RWPE1 (cell line): ENCODE measurements around the gene ICAM2.

ENCODE experiments used
- CTCF ChIA-PET: fragments of 350-600 bp; sonication (Branson Sonifier 250); formaldehyde crosslinking; extraction: SDS; loops from one replicate; lab custom pipeline; 2021; lab: Yijun Ruan, JAX
- POLR2A ChIA-PET: fragments of 400-600 bp; formaldehyde crosslinking; extraction: SDS; loops from one replicate; lab custom pipeline; 2020; ENCODE audit warnings: antibody characterized with exemption; ENCODE audit not compliant: low non-redundant PET; lab: Yijun Ruan, JAX
- DNase-seq: peaks from one replicate; pipeline ENCODE4 v3.0.0; 2012; ENCODE audit warnings: low spot score
- H3K27ac ChIP-seq: fragments of 450-650 bp; 2 replicates; pipeline ENCODE4 v1.5.1; 2017
- CTCF ChIP-seq: fragments of 450-650 bp; conservative IDR thresholded peaks from 2 replicates; pipeline ENCODE4 v1.5.1; 2017; ENCODE audit warnings: low read depth, mild to moderate bottlenecking

Gene ICAM2

DNA sequence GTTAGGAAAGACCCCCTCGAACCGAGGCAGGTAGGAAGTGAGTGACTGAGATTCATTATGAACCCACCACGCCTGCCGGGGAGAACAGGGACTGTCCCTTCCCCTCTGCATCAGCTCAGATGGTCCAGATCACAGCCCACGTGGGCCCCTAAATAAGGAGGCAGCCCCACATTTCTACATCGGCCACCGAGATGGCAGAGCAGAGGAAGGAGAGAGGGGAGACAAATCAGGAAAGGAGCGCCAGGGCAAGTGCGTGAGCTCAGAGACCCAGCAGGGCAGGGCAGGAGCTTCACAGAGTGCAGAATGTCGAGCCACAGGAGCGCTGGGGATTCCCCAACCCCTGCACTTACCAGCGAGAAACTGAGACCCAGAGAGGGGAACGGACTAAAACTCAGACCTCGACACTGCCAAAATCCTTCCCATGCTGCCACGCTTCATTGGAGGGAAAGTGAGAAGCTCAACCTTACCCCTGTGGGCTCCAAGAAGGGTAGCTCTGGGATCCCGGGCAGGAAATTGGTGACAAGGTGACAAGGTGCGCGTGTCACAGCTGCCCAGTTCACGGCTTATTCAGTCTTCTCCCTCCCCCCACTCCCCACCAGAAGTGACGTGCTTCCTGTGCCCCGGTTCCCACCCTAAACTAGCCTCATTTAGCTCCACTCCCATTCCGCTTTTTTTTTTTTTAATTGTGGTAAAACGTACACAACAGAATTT is at the start of gene ICAM2:
Gene ICAM2 (minus strand): TSS at position 578 of the 711 bp plus-strand sequence. CDS start 13,942 bp downstream, outside the sequence.
- ChIA-PET POLR2A (interaction anchor here (0.8 kb wide), 1 partner anchor 125 kb away, joined by 3 read pairs; no protein-coding TSS in a partner anchor), CTCF (interaction anchor here (0.6 to 1.4 kb wide), 4 partner anchors 8 to 263 kb away, joined by 3 to 4 read pairs (median 4); no protein-coding TSS in a partner anchor)
- TF ChIP-seq CTCF: no peak
- H3K27ac ChIP-seq: no peak within 1 kb of the TSS
- DNase-seq: no peak

- H3K27ac ChIP-seq: no peak overlapping the region
- no peak for TF ChIP-seq CTCF
- CTCF ChIA-PET: no interaction called here
- POLR2A ChIA-PET: no interaction called here
- DNase-seq: no peak
These were observed 49.8 kb upstream of the ICAM2 start for GRCh38 chr17:64070213-64070612.

DNA sequence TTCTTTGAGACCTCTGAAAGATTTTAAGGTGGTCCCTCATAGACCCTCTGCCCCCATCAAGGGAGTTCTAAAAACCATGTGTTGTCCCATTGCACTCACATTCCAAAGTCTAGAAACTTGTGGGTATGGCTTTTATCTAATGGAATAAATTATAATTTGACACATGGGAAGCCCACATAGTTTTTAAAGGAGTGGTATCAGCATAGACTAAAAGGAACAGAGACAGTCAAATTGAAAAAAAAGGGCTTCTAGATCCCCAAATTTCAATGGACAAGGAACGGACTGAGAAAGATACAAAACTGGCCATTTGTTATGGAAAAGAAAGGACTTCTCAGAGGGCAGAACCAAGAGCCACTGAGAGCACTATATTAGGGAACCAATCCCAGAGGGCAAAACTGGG is 48.7 kb upstream of the ICAM2 start:
- TF ChIP-seq CTCF: no peak
- H3K27ac ChIP-seq: no peak overlapping the region
- CTCF ChIA-PET: no interaction called here
- POLR2A ChIA-PET: no interaction called here
- DNase-seq: no peak

DNA sequence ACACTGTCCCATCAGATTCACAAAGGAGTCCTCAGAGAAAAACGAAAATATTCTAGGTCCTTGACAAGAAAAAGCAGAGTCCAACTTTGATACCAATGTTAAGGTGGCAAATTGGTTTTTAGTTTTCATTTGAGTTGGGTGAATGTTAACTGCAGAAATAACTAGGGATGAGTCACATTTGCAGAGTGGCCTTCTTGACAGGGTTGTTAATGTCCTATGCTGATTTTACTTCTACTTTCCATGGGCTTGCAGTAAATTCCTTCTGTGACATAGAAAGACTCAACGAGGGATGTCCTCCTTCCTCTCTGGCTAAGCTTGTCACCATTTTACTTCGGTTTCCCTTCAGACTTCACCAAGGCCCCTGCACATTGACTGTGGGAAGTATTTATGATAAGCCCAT is 47.2 kb upstream of the ICAM2 start:
- CTCF ChIA-PET: no interaction called here
- DNase-seq: no peak
- POLR2A ChIA-PET: no interaction called here
- no peak for TF ChIP-seq CTCF
- no peak overlapping the region for H3K27ac ChIP-seq

DNA sequence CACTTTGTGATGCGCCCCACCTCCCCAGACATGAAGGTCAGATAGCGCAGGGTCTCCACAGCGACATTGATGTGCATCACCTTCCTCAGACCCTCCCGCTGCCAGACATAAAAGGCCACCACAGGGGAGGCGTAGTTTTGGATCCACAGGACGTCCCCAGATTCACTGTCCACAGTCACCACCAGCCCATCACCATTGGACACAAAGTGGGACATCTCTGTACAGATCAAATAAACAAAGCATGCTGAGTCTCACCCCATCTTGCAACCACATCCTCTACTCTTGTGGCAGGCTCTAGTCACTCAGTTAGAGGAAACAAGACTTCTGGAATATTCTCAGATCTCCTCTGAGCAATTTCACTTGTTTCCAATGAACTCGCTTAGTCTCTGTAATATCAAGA is 46.3 kb upstream of the ICAM2 start:
- ChIA-PET POLR2A (no interaction called here), CTCF (no interaction called here)
- TF ChIP-seq CTCF: no peak
- DNase-seq: no peak
- H3K27ac ChIP-seq: no peak overlapping the region

- H3K27ac ChIP-seq: no peak overlapping the region
- ChIA-PET POLR2A (no interaction called here), CTCF (no interaction called here)
- TF ChIP-seq CTCF: no peak
- no peak for DNase-seq
These were observed 44.7 kb upstream of the ICAM2 start for GRCh38 chr17:64065161-64065560.
